Stimulated activated CD4-positive, alpha-beta T cell treated with anti-CD3 and anti-CD28 coated beads, Interleukin-2, amount 100 ng/mL, for 24 hours (primary cell): ENCODE measurements around the gene ADAMTS12.

Experiments
- DNase-seq, 2 donors: peaks; one replicate each; pipeline ENCODE4 v3.0.0-alpha.2; 2020

The ADAMTS12 gene

GRCh38 chr5:33800241-33800950 lies 91.4 kb downstream of the ADAMTS12 start:
- DNase-seq: no peak

DNA sequence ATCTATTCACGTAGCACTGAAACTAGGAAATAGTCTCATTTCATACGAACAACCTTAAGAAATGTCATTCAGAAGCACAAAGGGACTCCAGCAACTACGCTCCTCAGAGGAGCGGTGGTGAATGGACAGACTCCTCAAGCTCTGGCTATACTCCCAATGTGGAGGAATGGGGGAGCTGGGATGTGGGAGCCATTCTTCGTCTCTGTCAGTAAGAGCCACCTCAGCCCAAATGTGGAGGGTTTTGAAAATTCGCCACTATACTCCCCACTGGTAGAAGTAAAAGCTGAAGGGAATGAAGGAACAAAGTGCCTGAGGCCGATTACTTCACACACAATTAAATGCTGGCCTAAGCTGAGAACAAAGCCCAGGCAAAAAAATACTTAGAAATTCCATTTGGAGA lies 96.3 kb downstream of the ADAMTS12 start:
- DNase-seq: no peak

DNA sequence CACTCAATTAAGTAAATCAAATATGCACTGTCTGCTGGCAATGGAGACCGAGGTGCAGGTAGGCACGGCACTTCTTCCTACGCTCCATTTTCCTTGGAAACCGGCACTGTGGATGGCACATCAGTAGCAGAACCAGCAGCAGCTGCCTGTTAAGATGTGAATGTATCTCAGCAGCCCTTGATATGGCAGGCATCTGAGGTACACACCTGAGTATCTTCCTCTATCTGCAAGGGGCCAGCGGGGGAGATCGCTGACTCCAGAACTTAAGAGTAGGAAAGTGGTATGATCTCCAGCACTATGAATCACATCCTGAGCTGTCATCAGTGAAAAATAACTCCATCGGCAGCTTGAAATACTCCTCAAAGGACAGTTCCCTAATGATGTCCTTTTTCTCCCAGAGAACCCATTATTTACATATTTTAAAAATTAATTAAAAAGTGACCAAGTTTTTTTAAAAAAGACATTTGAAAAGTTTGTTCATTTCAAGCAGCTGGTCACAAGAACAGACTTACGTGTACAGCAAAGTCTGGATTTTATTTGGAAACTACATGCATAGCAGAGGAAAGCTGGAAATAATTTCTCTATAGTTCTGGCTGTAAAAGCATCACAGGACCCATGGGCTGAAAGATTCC lies 97.1 kb downstream of the ADAMTS12 start:
- no peak for DNase-seq

DNA sequence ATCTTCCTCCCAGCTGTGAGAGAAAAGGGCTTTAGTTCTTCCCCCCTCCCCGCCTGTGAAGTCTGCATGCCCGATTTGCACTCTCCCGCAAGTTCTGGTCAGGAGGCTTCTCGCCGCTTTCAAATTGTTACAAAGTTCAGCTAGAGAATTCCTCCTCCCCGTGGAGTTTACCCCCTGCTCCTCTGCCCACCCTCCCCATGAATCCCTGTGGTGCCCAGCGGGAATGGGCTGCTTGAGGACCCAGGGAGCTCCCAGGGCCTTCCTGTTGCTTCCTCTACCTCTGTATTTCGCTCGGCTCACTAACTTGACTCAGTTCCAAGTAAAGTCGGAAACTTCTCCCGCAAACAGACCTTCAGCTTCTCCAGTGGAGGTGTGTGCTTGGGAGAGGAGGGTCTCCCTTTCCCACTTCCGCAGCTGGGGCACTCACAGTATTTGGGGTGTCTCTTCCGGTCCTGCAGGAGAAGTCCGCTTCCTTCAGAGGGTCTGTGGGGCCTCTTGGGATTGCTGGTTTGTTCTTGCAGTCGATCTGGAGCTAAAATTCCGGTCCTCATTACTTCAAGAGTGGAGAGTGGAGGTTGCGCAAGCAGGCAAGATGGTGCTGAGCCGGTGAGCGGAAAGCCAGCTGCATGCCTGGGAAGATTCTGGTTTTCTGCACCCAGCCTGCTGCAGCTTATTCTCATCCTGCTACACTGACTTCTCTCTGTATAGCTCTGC lies 97.8 kb downstream of the ADAMTS12 start:
- no peak for DNase-seq

DNA sequence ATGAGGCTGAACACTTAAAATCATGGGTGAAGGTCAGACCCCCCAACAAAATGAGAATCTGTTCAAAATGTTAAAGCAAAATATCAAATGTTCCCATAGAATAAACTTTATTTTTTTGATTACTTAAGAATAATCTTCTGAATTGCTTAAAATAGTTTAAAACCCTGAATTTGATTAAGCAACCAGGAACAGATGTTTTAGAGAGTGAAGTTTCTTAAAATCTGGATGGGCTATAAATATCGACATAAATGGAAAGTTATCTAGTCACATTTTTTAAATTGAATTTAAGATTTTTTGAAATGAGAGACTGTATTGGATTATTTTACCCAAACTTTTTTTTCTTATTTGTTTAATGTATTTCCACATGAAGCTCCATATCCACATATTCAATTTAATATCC lies 98.5 kb downstream of the ADAMTS12 start:
- DNase-seq: no peak

GRCh38 chr5:33792559-33792958 lies 99.2 kb downstream of the ADAMTS12 start:
- no peak for DNase-seq

GRCh38 chr5:33789567-33789957 lies 102.2 kb downstream of the ADAMTS12 start:
- DNase-seq: no peak

DNA sequence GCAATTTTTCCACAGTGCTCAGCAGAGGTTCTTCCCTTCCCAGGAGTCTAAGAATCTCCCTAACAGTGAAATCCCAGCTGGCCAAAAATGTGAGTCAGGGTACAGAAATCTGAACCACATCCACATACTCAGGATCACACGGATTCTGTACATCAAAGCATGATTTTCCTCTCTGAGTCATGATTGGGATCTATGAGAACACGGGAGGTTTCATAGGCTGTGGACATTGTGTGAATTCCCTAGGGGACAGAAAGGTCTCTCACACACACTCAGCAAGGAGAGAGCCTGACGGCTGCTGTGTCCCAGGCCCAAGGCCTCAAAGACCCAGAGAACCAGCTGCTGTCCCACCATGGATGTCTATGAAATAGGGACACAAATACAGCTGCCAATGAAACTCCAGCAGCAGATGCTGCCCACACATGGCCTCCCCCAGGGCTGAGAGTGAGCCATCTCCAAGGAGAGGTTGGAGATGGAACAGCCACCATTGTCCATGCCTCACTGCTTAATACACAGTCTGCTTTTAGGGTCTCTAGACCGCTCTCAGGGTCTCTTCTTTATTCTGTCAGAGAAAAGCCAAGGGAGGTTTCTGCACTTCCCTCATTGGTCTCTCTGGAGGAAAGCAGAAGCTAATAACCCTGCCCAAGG lies 102.7 kb downstream of the ADAMTS12 start:
- no peak for DNase-seq

- no peak for DNase-seq
These were observed 106.2 kb downstream of the ADAMTS12 start for GRCh38 chr5:33785571-33785970.

DNA sequence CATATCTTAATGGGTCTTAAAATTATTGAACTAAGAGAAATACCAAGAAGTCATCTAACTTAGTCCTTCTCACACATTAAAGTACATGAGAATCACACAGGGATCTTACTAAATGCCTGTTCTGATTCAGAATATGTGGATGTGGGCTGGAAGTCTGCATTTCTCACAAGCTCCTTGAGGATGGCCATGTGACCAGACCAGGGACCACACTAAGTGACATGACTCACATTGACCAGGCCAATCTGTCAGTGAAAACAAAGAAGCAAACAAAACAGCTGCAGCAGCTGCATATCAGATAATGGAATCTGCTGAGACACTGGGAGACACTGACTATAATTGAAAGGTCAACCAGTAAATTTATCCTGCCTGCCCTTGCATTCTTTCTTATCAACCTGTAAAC lies 110.5 kb downstream of the ADAMTS12 start:
- DNase-seq: no peak

DNA sequence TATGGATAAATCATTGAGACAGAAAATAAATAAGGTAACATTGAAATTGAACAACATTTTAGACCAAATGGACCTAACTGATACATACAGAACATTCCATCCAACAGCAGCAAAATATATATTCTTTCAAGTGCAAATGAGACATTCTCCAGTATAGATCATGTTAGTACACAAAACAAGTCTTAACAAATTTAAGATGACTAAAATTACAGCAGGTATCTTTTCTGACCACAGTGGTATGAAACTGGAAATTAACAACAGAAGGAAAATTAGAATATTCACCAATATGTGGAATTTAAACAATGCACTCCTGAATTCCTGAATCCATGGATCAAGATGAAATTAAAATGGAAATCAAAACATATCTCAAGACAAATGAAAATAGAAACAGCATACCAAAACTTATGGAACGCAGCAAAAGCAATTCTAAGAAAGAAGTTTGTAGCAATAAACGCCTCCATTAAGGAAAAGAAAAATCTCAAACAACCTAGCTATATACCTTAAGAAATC lies 115.6 kb downstream of the ADAMTS12 start:
- DNase-seq: no peak

GRCh38 chr5:33774341-33774740 lies 117.4 kb downstream of the ADAMTS12 start:
- no peak for DNase-seq

DNA sequence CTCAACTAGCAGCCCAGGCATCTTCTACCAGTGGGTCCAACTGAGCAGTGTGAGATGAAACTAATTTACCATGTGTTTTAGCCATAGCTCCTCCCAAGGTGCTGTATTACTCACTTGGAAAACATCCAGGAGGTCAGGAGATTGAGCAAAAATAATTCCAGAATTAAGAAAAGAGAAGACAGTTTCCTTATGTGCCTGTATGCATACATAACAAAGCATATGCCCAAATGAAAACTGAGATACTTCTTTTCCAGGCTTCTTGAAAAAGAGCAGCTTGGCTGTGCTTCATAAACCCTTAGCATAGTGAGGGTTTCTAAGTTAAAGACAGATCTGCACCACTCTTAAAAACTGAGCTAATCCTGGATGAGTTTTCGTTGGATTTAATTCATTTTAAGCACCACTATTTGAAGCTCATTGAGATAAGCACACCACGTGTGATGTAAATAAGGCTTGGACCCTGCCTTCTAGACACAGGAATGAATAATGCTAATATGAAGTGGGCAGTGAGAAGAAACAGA lies 119.4 kb downstream of the ADAMTS12 start:
- DNase-seq: no peak

- DNase-seq: no peak
These were observed 121.8 kb downstream of the ADAMTS12 start for GRCh38 chr5:33769968-33770367.

DNA sequence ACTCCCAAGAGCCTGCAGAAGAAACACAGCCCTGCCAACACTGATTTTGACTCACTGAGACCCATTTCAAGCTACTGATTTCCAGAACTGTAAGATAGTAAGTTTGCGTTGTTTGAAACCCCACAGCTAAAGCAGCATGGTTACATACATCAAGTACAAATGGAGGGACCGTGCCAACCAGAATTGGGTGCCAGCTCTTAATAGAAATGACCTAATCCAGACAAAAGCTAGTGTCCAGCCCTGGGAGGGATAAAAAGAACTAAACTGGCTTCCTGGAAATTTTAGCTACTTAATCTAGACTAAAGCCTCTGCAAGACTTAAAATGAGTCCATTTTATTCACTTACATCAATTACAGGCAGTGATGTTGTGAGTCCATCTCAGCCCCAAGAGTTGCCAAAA lies 122.6 kb downstream of the ADAMTS12 start:
- no peak for DNase-seq

DNA sequence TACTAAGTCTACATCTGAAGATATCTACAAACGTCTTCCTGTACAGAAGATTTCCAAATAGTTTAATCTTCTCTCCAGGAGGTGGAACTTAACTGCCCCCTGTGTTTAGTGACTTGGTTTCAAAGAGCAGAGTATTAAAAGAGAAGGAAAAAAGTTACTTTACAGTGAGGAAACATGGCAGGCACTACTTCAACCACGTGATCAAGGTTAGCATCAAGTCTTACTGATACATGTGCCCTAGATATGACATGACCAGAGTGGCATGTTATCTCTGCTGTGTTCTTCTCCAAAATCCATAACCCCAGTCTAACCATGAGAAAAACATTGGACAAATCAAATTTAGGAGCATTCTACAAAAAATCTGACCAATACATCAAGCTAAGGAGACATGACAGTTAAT lies 125.8 kb downstream of the ADAMTS12 start:
- no peak for DNase-seq

- no peak for DNase-seq
These were observed 127.0 kb downstream of the ADAMTS12 start for GRCh38 chr5:33764786-33765185.

DNA sequence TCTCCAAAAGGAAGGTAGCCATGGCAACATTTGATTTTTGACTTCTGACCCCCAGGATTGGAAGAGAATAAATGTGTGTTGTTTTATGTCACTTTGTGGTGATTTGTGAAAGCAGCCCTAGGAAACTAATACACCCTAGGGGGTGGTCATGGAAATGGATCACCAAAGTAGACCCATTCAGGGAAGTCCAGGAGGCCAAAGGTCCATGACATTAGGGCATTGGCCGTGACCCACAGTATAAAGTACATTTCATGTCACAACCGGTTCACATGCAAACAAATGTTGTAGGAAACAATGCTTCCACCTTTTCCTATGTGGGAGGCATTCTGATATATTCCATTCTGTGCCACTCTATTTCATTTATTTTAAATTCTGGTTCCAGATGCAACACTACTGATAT lies 128.4 kb downstream of the ADAMTS12 start:
- DNase-seq: no peak

GRCh38 chr5:33762859-33763258 lies 128.9 kb downstream of the ADAMTS12 start:
- no peak for DNase-seq

GRCh38 chr5:33761139-33761538 lies 130.7 kb downstream of the ADAMTS12 start:
- DNase-seq: no peak

DNA sequence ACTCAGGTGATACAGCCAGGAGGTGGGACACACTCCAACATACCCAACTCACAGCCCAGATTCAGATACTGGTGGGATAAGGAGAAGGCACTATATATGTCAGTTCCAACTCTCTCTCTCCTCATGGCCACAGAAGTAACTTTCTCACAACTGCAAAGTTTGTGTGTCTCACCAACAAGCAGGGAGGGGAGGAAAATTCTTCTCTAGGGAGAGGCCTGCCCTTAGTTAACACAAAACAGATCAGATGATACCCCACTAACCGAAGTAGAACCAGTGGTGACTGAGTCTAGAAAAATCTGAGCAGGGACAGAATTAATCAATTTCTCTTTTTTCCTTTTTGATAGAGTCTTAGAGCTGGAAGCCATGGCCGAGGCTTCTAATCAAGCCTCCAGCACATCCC lies 133.1 kb downstream of the ADAMTS12 start:
- no peak for DNase-seq

- no peak for DNase-seq
These were observed 135.3 kb downstream of the ADAMTS12 start for GRCh38 chr5:33756491-33756890.

DNA sequence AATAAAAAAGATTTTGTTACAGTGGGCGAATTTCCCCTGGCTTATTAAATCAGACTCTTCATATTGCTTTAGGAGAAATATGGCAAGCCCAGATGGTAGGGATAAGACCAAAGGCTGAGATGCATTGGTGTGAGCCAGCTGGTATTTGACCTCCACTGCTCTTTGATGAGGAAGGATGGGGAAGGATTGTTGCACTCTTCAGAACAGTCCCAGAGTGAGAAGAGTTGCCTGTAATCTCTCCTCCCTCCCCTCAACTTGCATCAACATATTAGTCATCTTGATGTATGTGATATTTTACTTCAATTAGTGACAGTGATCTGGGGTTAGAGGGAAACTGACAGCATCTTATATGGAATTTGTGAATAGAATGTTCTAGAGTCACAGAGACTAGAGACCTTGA lies 136.6 kb downstream of the ADAMTS12 start:
- no peak for DNase-seq
